Measurements from ENCODE around the gene TMEM63C.

DNA sequence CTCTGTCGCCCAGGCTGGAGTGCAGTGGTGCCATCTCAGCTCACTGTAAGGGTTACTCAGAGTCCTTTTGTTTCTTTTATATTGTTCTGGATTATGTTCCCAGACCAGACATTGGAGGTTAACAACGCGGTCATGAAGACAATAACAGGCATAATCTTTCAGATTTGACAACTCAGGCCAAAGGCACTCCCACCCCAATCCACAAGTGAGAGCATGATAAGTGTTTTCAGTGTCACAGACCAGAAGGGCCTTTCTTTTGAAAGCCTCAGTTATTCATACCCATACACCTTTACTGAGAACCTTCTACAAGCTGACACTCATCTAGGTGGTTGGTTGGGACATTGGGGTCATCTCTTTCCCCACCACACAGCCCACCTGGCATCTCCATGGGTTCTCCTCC lies 2.9 kb upstream of the TMEM63C start:
- TF ChIP-seq, protein P1, sequence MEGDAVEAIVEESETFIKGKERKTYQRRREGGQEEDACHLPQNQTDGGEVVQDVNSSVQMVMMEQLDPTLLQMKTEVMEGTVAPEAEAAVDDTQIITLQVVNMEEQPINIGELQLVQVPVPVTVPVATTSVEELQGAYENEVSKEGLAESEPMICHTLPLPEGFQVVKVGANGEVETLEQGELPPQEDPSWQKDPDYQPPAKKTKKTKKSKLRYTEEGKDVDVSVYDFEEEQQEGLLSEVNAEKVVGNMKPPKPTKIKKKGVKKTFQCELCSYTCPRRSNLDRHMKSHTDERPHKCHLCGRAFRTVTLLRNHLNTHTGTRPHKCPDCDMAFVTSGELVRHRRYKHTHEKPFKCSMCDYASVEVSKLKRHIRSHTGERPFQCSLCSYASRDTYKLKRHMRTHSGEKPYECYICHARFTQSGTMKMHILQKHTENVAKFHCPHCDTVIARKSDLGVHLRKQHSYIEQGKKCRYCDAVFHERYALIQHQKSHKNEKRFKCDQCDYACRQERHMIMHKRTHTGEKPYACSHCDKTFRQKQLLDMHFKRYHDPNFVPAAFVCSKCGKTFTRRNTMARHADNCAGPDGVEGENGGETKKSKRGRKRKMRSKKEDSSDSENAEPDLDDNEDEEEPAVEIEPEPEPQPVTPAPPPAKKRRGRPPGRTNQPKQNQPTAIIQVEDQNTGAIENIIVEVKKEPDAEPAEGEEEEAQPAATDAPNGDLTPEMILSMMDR (conservative IDR thresholded peaks at IDR 0.05; ENCODE audit: low read length) = no peak
- TF ChIP-seq EZH2phosphoT487 (IDR thresholded peaks at IDR 0.05; ENCODE audit: borderline replicate concordance, low read depth, low read length) = no peak

Measured in OCI-LY7 (cell line).